Stimulated activated CD8-positive, alpha-beta memory T cell treated with anti-CD3 and anti-CD28 coated beads, Interleukin-2, amount 100 ng/mL, for 1 hour (primary cell): Measurements from ENCODE around the gene SEL1L3.
"Not testable (repeated sequence)": the region's sequence is repeated elsewhere in the genome, so short reads cannot be mapped to it uniquely, and the experiment has no call there.

Experiments
- DNase-seq, 2 donors: peaks; one replicate each; pipeline ENCODE4 v3.0.0-alpha.2; 2020; ENCODE audit warnings: low read depth in 2 of 2

Gene SEL1L3

DNA sequence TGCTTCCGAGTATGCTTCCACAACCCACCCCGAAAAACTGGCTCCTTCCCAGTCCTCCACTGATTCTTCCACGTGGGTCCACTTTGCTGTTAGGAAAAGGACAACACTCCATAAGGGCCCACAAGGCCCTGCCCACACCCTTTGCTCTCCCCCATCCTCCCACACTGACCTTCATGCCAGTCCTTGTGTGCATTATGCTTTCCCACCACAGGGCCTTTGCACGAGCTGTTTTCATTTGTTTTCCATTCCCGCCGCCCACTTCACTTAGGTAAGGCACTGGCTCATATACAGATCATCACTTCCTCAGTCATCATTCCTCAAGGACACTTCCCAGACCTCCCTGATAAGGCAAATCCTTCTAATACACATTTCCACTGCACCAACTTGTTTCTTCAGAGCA lies 16.8 kb upstream of the SEL1L3 start:
- DNase-seq, result no peak

GRCh38 chr4:25879091-25879584 lies 16.4 kb upstream of the SEL1L3 start:
- no peak for DNase-seq

GRCh38 chr4:25878676-25879075 lies 15.9 kb upstream of the SEL1L3 start:
- no peak for DNase-seq

- no peak for DNase-seq
These were observed 12.5 kb upstream of the SEL1L3 start for GRCh38 chr4:25875281-25875745.

DNA sequence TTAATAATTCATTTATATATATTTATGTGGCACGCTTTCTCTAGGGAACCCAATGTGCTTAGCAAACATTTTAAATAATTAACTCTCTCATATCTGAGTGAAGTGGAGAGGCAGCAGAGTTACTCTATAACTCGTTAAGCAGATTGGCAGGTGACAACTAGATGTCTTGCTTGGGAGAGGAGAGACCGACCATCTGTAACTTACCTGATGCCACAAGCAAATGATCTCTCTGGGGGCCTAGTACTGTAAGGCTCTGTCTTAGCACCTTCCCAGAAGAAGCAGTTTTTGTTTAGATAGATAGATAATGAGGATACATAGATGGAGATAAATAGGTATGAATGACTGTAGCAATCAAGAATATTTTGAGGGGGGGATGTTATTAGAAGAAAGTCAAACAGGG lies 11.9 kb upstream of the SEL1L3 start:
- DNase-seq, result no peak

DNA sequence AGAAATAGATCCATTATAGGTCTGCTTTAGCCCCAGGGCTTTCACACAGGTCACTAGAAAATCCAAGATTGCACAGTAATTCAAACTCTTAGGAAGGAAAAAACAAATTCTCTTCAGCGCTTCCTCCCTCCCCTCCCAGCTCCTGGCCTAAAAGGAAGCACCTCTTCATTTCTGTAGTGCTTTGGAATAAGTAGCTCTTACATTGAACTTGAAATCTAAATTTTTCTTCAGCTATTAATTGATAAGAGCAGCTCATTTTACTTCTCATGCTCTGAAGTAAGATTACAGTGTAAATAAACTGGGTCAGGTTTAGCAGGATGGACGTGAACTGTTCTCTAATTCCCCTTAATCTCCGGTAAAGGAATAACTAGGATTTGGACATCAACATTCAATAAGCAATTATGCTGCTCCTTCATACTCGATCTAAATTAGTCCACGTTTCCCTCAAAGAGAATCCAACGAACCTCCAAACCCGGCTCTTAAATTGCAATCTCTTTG lies 10.9 kb upstream of the SEL1L3 start:
- no peak for DNase-seq

GRCh38 chr4:25872851-25873631 lies 10.3 kb upstream of the SEL1L3 start:
- DNase-seq, result no peak

- no peak for DNase-seq
These were observed 7.3 kb upstream of the SEL1L3 start for GRCh38 chr4:25870081-25870480.

- DNase-seq, result no peak
These were observed 5.0 kb upstream of the SEL1L3 start for GRCh38 chr4:25867781-25868294.

- not testable (repeated sequence) for DNase-seq
These were observed 3.6 kb upstream of the SEL1L3 start for GRCh38 chr4:25866401-25866800.

DNA sequence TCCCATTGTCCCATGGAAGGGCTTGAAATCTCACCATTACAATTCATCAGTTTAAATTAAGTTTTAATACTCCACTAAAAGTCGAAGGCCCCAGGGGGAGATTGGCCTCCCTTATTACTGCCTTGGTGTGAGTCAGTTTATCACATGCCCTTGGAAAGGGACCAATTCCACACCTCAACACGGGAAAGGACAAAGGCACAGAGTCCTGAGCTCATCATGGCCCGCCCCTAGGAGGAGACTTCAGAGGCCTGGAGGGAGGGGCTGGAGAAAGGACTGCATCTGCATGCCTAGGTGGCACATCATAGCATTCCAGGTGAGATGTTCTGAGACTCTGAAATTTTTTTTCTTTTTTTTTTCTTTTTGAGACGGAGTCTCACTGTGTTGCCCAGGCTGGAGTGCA lies 2.8 kb upstream of the SEL1L3 start:
- DNase-seq, result no peak

DNA sequence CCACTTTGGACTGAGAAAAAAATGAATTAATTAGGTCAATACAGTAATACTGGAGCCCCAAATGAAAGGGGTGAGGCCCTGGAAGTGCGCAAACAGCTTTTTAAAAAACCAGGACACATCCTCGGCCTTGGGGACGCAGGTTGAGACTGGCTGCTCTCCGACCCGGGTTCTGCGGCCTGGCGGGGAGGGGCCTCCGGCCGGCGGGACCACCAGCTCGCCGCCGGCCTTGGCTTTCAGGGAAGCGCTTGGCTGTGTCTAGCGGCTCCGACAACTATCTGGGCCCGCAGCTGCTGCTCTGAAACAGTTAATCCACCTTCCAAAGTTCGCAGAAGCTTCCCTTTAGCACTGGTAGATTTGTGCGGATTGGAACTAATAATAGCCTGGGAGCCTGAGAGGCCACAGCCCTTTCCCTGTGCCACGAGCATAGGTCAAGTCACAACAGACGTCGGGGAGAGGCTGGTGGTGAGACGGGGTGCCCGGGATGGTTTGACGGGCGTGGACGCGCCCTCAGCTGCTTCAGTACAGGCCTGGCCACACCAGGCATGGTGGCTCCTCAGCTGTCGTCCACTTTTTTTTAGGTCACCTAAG lies 1.1 kb upstream of the SEL1L3 start:
- no peak for DNase-seq

DNA sequence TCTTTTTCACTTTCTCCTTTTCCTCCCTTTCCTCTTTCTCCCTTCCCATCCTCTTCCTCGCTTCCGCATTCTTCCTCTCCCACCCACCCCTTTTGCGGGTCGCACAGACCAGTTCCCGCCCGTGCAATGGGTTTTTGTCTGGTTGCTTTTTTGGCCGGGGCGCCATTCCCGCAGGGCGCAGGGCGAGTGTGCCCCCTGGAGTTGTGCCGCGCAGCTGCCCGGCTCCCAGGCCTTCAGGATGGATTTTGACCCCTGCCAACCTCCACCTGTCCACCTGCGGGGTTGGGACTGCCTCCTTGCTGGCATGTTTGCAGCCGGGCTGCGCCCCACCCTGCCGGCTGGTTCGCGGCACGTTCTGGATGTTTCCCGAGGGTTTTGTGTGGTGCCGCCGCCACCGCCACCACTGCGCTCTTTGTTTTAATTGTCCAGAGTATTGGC lies 578 bp upstream of the SEL1L3 start:
- DNase-seq, result no peak

DNA sequence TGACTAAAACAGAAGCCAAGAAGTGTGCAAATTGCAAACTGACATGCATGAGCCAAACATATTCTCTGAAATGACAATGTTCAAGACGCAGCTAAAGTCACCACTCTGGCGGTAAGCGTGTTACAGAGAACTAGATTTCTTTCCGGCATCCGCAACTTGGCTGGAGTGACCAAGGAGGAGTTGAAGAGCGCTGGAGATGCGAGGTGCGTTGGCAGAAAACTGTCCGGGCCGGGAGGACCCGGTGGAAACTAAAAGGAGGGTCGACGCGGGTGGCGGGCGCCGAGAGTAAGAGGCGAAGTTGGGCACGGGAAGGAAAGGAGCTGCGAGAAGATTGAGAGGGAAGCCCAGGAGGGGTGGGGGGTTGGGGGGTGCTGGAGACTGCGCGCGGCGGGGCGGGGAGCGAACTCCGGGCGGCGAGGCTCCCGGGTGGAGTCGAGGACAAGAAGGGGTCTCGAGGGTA lies 807 bp downstream of the SEL1L3 start:
- no peak for DNase-seq

- no peak for DNase-seq
These were observed 1.4 kb downstream of the SEL1L3 start for GRCh38 chr4:25861280-25861950.

GRCh38 chr4:25860586-25861279 lies 2.1 kb downstream of the SEL1L3 start:
- DNase-seq, result no peak

DNA sequence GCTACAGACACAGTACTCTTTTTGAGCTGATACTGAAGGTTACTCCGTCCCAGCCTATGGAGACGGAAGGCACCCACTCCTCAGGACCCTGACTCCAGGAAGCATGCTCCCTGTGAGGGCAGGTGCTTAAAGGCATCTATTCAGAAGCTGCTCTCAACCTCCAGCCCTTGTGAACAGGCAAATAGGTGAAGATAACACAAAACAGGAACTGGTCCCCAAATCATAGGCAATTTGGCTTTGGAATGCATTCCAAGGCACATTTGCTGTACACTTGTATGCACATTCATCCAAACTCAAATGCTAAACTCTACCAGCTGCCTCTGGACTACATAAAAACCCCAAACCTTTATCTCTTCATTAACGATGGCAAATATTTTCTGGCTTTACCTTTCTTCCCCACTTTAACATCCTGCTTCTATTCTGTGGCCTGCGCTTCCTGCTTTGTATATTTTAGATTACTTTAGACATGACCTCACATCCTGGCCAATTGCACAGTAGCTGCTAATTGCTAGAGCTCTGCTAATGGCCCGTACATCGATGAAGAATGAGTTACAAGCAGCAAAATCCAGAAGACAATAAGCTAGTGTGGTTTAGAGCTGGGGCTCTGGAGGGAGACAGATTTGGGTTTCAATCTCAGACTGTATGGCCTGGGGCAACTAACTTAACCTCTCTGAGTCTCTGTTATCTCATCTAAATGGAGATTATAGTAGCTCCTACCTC lies 3.2 kb downstream of the SEL1L3 start:
- no peak for DNase-seq

GRCh38 chr4:25857851-25858400 lies 4.9 kb downstream of the SEL1L3 start:
- no peak for DNase-seq

DNA sequence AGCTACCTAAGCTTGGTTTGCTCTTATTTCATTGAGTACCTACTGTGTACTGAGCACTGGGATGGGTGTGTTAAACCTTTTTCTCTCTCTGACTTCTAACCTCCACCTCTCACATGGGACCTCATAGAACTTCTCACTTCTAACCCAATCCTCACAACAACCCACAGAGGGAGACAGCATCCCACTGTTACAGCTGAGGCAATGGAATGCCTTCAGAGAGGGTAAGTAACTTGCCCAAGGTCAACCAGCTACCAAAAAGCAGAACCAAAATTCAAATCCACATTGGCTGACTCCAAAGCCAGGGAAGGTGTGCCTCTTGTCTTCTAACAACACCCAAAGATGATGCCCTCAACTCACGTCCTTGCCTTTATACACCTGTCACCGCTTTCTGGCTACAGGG lies 5.4 kb downstream of the SEL1L3 start:
- no peak for DNase-seq

DNA sequence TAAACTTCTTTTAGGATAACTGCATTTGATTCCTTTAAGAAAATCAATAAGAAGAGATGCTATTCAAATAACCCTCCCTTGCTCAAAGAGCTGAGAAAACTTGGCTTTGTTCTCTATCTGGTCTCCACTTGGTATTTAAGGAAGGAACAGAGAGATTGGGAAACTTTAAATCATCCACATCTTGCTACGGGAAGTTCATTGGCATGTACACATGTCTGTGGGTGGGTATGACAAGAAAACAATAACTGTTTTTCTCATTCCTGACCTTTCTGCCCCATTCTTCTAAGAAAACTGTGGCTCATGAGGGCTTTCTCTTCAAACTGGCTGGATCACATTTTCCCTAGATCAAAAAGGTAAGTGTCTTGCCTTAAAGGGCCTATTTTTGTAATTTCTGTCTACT lies 6.0 kb downstream of the SEL1L3 start:
- DNase-seq, result no peak

- DNase-seq, result no peak
These were observed 10.7 kb downstream of the SEL1L3 start for GRCh38 chr4:25852103-25852502.
